CMK (cell line): Measurements from ENCODE around the gene ACTBL2.

Experiments used
- DNase-seq: peaks from one replicate; pipeline ENCODE4 v3.0.0-alpha.2; 2010; ENCODE audit warnings: low read depth

Gene ACTBL2

GRCh38 chr5:57448751-57449150, 33.9 kb downstream of the ACTBL2 start:
- no peak for DNase-seq

DNA sequence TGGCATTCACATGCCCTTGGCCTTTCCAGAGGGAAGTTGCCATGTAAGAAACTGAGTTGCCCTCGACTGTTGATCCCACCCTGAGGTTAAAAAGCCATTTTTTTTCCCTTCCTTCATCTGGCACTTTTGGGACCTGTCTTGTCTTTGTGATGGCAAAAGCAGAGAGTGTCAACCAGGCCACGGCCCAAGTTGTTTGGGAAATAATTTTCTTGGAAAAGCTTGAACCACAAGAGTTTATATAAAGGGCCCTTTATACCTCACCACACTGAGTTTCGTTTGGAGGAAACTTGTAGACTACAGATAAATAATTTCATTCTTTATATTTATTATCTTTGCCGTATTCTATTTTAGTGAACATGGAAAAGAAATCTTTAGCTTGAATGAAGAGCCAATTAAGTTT, 34.3 kb downstream of the ACTBL2 start:
- DNase-seq, result no peak

DNA sequence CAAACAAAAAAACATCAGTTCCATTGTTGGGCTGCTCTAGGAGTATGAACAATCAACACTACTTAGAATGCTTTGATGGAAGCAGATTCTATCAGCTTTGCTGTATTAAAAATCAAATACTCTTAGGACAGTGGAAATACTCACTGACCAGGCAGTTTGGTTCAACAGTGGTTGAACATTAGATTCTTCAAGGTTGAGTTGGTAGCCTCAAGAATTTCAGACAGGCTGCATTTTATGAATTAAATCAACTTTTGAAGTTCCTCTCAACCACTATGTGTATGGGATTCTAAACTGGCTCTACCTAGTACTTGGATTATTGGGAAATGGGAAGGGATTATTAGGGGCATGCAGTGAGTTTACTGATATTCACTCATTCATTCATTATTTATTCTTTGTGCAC, 35.0 kb downstream of the ACTBL2 start:
- no peak for DNase-seq

GRCh38 chr5:57446966-57447365, 35.6 kb downstream of the ACTBL2 start:
- no peak for DNase-seq

- DNase-seq, result no peak
Measured at GRCh38 chr5:57445705-57446037, 36.9 kb downstream of the ACTBL2 start.

DNA sequence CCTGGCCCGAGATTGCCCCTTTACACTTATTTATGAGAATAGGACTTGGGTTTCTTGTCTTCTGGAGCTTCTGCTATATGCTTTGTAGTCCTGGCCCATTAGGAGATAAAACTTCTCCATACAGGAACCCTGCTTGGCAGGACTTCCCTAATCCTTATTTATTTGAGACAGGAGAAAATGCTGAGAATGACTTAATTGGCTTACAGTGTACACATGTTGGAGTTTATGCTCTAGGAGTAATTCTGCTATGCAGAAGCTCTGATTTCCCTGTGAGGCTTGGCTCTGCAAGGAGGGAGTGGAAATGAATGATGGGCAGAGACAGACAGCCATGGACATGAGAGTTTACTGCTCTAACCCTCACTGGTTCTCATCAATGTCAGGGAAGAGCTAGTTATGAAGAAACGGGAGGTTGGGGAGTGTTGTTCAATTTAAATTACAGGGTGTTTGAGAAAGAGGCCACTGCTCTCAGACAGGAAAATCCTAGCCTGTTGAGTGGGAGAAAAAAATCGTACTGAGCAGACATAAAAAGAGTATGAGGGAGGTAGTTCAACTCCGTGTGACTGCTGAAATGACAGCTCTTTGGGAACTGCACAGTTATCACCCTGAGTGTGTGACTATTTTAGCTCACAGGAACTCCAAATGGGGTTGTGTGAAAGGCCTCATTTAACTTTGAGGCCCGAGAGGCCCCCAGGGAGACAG, 37.5 kb downstream of the ACTBL2 start:
- DNase-seq, result no peak

- no peak for DNase-seq
Measured at GRCh38 chr5:57442080-57442839, 40.4 kb downstream of the ACTBL2 start.

DNA sequence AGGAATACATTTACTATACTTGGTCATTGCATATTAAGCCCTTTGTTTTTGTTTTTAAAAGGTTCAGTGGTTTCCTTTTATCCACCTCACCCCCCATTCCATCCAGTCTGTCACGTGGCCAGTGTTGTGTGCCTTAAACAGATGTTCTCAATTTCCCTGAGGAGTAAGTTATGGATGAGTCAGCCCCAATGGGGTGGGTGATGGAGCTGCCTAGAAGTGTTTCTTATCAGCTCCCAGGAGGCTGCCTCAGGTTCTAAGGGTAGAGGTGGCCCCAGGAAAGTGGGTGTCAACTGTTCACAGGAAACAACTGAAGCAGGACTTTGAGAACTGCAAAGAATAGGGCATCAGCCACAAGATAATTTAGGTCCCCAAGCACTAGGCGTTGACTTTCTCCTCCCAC, 41.1 kb downstream of the ACTBL2 start:
- DNase-seq, result no peak

DNA sequence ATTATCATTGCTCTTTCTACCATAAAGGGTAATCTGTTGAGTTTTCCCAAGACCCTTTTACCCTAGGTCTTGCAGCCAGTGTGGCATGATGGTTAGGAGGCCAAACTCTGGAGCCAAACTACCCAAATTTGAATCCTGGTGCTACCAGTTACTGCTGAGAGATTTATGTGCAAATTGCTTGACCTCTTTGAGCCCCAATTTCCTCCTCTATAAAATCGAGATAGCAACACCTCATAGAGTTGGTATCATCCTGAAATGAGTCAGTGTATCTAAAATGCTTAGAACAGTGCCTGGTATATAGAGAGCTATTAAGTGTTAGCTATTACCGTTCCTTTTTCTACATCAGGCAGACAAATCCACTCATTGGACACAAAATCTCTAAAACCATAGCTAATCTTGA, 43.0 kb downstream of the ACTBL2 start:
- no peak for DNase-seq

GRCh38 chr5:57437976-57438805, 44.4 kb downstream of the ACTBL2 start:
- no peak for DNase-seq

- DNase-seq, result no peak
Measured at GRCh38 chr5:57436586-57436985, 46.0 kb downstream of the ACTBL2 start.

DNA sequence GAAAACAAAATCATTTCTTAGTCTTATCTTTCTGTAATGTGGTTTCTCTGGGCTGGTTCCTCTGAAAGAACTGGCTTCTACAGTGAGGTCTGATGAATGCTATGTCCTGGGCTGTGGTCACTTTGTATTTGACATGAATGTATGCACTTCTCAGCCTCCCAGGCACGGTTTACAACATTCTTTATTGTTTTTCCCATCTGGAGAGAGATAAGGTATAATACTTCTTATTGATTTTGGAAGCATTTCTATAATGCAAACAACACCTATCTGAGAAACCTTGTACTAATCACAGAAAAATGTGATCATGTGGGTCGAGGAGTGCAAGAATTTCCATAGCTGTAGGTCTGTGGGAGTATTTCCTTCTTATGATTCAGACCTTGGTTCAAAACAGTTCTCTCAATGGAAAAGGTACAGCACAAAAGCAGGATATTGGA, 46.9 kb downstream of the ACTBL2 start:
- DNase-seq, result no peak

DNA sequence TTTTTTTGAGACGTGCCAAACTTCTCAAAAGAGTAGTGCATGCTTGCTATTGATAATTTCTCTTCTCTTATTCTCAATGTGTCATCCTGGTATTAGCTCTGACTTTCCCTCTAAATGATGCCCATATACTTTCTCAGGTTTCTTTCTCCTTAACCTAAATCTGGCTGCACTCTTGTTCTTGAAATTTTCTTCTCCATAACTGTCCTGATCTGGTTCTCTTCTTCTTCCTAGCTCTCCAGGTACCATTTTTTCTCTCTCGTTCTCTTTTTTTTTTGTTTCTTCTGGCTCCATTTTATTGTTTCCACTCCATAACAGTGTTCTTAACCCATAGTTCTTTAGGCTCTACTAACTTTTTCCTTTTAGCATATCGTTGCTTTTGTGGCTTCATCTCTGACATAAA, 47.9 kb downstream of the ACTBL2 start:
- DNase-seq, result no peak

DNA sequence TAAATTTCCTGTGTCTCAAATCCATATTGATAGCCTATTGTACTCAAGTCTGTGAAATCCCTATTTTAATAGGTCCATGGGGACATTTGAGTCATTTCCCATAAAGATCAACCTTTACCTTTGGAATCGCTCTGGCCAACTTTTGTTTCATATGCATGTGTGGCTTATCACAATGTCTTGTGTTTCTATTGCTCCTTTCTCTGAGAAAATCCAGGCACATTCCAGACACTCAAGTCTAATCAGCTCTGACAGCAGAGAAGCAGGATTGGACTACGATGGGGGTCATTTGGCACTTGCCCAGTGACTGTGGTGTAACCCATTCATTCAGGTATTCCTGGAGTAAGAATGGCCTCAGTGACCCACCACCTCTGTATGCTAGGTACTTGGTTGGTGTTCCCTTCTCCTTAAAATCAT, 48.4 kb downstream of the ACTBL2 start:
- no peak for DNase-seq

- DNase-seq, result no peak
Measured at GRCh38 chr5:57432876-57433275, 49.7 kb downstream of the ACTBL2 start.

- no peak for DNase-seq
Measured at GRCh38 chr5:57431759-57432158, 50.9 kb downstream of the ACTBL2 start.
